ENCODE measurements around the gene MTG1.
"Not testable (repeated sequence)": the region's sequence is repeated elsewhere in the genome, so short reads cannot be mapped to it uniquely, and the experiment has no call there.

The MTG1 gene

GRCh38 chr10:133467286-133467911 is 73.4 kb downstream of the MTG1 start:
- no peak for DNase-seq (ENCODE audit: insufficient read length, low spot score)
- TF ChIP-seq, protein P1, sequence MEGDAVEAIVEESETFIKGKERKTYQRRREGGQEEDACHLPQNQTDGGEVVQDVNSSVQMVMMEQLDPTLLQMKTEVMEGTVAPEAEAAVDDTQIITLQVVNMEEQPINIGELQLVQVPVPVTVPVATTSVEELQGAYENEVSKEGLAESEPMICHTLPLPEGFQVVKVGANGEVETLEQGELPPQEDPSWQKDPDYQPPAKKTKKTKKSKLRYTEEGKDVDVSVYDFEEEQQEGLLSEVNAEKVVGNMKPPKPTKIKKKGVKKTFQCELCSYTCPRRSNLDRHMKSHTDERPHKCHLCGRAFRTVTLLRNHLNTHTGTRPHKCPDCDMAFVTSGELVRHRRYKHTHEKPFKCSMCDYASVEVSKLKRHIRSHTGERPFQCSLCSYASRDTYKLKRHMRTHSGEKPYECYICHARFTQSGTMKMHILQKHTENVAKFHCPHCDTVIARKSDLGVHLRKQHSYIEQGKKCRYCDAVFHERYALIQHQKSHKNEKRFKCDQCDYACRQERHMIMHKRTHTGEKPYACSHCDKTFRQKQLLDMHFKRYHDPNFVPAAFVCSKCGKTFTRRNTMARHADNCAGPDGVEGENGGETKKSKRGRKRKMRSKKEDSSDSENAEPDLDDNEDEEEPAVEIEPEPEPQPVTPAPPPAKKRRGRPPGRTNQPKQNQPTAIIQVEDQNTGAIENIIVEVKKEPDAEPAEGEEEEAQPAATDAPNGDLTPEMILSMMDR (IDR thresholded peaks at IDR 0.05; ENCODE audit: insufficient read depth, missing control alignments): no peak
- no peak for FAIRE-seq

GRCh38 chr10:133469205-133469604 is 75.2 kb downstream of the MTG1 start:
- not testable (repeated sequence) for FAIRE-seq; DNase-seq (ENCODE audit: insufficient read length, low spot score)

- TF ChIP-seq, protein P1 (IDR thresholded peaks at IDR 0.05; ENCODE audit: insufficient read depth, missing control alignments): no peak
- no peak for FAIRE-seq
These were observed 77.5 kb downstream of the MTG1 start for GRCh38 chr10:133471300-133472109.

More at GRCh38 chr10:133471300-133472109, 77.5 kb downstream of the MTG1 start:
- no peak for DNase-seq (ENCODE audit: insufficient read length, low spot score)
